NCI-H1417 (cell line): ENCODE data around the gene ADPGK.
"Not testable (repeated sequence)": the region's sequence is repeated elsewhere in the genome, so short reads cannot be mapped to it uniquely, and the experiment has no call there.

Experiments used
- DNase-seq, 3 experiments: peaks; one replicate each; lab custom pipeline; 2025; lab: John Stamatoyannopoulos, UW

The ADPGK gene

GRCh38 chr15:72783640-72784455, at the start of gene ADPGK:
TSS of gene ADPGK (minus strand) at chr15:72783758. CDS start at chr15:72783691, 67 bp downstream.
- DNase-seq: peak; percentile 95 to 99 (median 98)

- no peak for DNase-seq
Observed at GRCh38 chr15:72827226-72827625, 43.7 kb upstream of the ADPGK start.

- DNase-seq: no peak
Observed at GRCh38 chr15:72826611-72827010, 43.1 kb upstream of the ADPGK start.

GRCh38 chr15:72825829-72826228, 42.3 kb upstream of the ADPGK start:
- DNase-seq: no peak

GRCh38 chr15:72824781-72825180, 41.2 kb upstream of the ADPGK start:
- DNase-seq: no peak

GRCh38 chr15:72824112-72824511, 40.6 kb upstream of the ADPGK start:
- no peak for DNase-seq

- DNase-seq: no peak
Observed at GRCh38 chr15:72820278-72820677, 36.7 kb upstream of the ADPGK start.

- no peak for DNase-seq
Observed at GRCh38 chr15:72818632-72819031, 35.1 kb upstream of the ADPGK start.

- no peak for DNase-seq
Observed at GRCh38 chr15:72813345-72814004, 29.9 kb upstream of the ADPGK start.

- no peak for DNase-seq
Observed at GRCh38 chr15:72809329-72809728, 25.8 kb upstream of the ADPGK start.

GRCh38 chr15:72807346-72807745, 23.8 kb upstream of the ADPGK start:
- not testable (repeated sequence) for DNase-seq

GRCh38 chr15:72803006-72803405, 19.4 kb upstream of the ADPGK start:
- DNase-seq: no peak

GRCh38 chr15:72801590-72802325, 18.2 kb upstream of the ADPGK start:
- no peak for DNase-seq

GRCh38 chr15:72800833-72801481, 17.4 kb upstream of the ADPGK start:
- DNase-seq: no peak

- DNase-seq: peak in 2 of 3 experiments; percentile 41 to 57
Observed at GRCh38 chr15:72797834-72798233, 14.3 kb upstream of the ADPGK start.

- DNase-seq: no peak
Observed at GRCh38 chr15:72797338-72797689, 13.8 kb upstream of the ADPGK start.

GRCh38 chr15:72796515-72797337, 13.2 kb upstream of the ADPGK start:
- DNase-seq: peak; percentile 25 to 90 (median 87)

- no peak for DNase-seq
Observed at GRCh38 chr15:72796210-72796514, 12.6 kb upstream of the ADPGK start.

- DNase-seq: no peak
Observed at GRCh38 chr15:72793766-72794660, 10.5 kb upstream of the ADPGK start.

- no peak for DNase-seq
Observed at GRCh38 chr15:72792431-72792830, 8.9 kb upstream of the ADPGK start.
